Gastrocnemius medialis (tissue), 4 donors: Measurements from ENCODE around the gene MSL2. TPM values are rescaled to one million over a fixed set of nuclear protein-coding genes. Genes with fewer than 3 reads are reported as not detected.

Experiments
- ATAC-seq, 2 donors: fragments of 150-250 bp; one replicate each; pipeline ENCODE4 v1.9.1; 2016
- DNase-seq, 2 donors: peaks; one replicate each; pipeline ENCODE4 v3.0.0-alpha.2; 2019
- H3K27ac ChIP-seq, 4 donors: fragments of 200-600 bp; sonication (generic); 1 replicate in 1 of 4; 2 replicates in 3 of 4; pipeline ENCODE4 v1.5.1; 2016 to 2018; ENCODE audit warnings: mild to moderate bottlenecking in 2 of 4, moderate library complexity in 1 of 4
- H3K27me3 ChIP-seq, 3 donors: fragments of 200-600 bp; sonication (generic) in 2 of 3; 1 replicate in 1 of 3; 2 replicates in 2 of 3; pipeline versions ENCODE4 v1.5.1 to v1.6.0; 2016 to 2019; ENCODE audit warnings: mild to moderate bottlenecking in 1 of 3, moderate library complexity in 1 of 3
- H3K36me3 ChIP-seq, 2 donors: fragments of 200-600 bp; sonication (generic) in 1 of 2; one replicate each; pipeline ENCODE4 v1.5.1; 2017 to 2018
- H3K4me1 ChIP-seq, 2 donors: fragments of 200-600 bp; sonication (generic) in 1 of 2; one replicate each; pipeline ENCODE4 v1.5.1; 2016 to 2017; ENCODE audit warnings: mild to moderate bottlenecking in 2 of 2
- H3K4me3 ChIP-seq, 4 donors: fragments of 200-600 bp; sonication (generic) in 3 of 4; 1 replicate in 1 of 4; 2 replicates in 3 of 4; pipeline ENCODE4 v1.5.1; 2016 to 2019; ENCODE audit warnings: mild to moderate bottlenecking in 2 of 4
- H3K9me3 ChIP-seq, 3 donors: fragments of 200-600 bp; sonication (generic) in 2 of 3; 1 replicate in 1 of 3; 2 replicates in 2 of 3; pipeline ENCODE4 v1.5.1; 2016 to 2019
- CTCF ChIP-seq, 5 experiments: fragments of 450-650 bp in 3 of 5; fragments of 200-600 bp in 2 of 5; sonication (generic) in 2 of 5; IDR thresholded peaks in 4 of 5; conservative IDR thresholded peaks in 1 of 5; 1 replicate in 4 of 5; 2 replicates in 1 of 5; pipeline ENCODE4 v1.5.1; 2016 to 2019; ENCODE audit warnings: antibody characterized with exemption in 5 of 5, mild to moderate bottlenecking in 3 of 5, moderate library complexity in 3 of 5
- POLR2A ChIP-seq, 2 donors: fragments of 450-650 bp; IDR thresholded peaks; one replicate each; pipeline ENCODE4 v1.6.1; 2017; ENCODE audit warnings: antibody characterized with exemption in 2 of 2, mild to moderate bottlenecking in 2 of 2, moderate library complexity in 2 of 2
- in situ Hi-C, 4 donors: fragments of 200-750 bp; cut with MboI; loops; one replicate each; pipeline versions ENCODE4 v1.15.0 to v1.8.0; 2017; ENCODE audit warnings: low sequenced_read_pairs in 4 of 4
- intact Hi-C: fragments of 100-400 bp; cut with DNase I; formaldehyde crosslinking; loops from one replicate; pipeline ENCODE4 v1.15.1; 2023; ENCODE audit warnings: low total_unique reads
- total RNA-seq, 4 donors: library from RNA; depleted of rRNA; stranded (reverse); fragments of >200 nt; gene quantifications; one replicate each; pipeline versions ENCODE4 v1.1.0 to v1.2.3, GENCODE V29; 2016

MSL2 gene
- total RNA-seq, 4 donors from 2014 or later: 18.2 to 34.7 (median 23.6) TPM

GRCh38 chr3:136197159-136197793 lies 1.1 kb upstream of the MSL2 start:
- in situ Hi-C loops: loop anchor here in 1 of 4 donors (10.0 kb wide), 1 partner anchor 48 kb away; no protein-coding TSS in a partner anchor
- Histone ChIP-seq H3K9me3 (no peaks in the 10 kb centered on the region), H3K36me3 (no peaks in the 10 kb centered on the region), H3K4me3 (peak overlapping the region; percentile 84 to 95 (median 92)), H3K27ac (peak overlapping the region; percentile 91 to 100 (median 100)), H3K4me1 (peaks cover 25 to 31% of the 10 kb centered on the region in 2 donors), H3K27me3 (no peaks in the 10 kb centered on the region)
- DNase-seq (no peak), ATAC-seq (peak in 1 of 2 donors; percentile 22)
- intact Hi-C loops: loop anchor here (2.0 to 5.0 kb wide), 4 partner anchors 34 to 970 kb away; partner anchors contain the start of gene PPP2R3A
- TF ChIP-seq POLR2A (IDR thresholded peaks at IDR 0.05) (no peak), CTCF (IDR thresholded peaks at IDR 0.05 in 4 of 5, conservative IDR thresholded peaks at IDR 0.05 in 1 of 5) (no peak)

- intact Hi-C loops: loop anchor here (1.0 to 5.0 kb wide), 7 partner anchors 34 to 969 kb away; partner anchors contain the start of genes PCCB, PPP2R3A and STAG1
Measured at GRCh38 chr3:136196401-136197158, 445 bp upstream of the MSL2 start.

GRCh38 chr3:136195258-136196063 lies 674 bp downstream of the MSL2 start:
- no peaks in the 10 kb centered on the region for H3K27me3 ChIP-seq
- no peaks in the 10 kb centered on the region for H3K9me3 ChIP-seq
- H3K4me1 ChIP-seq: peaks cover 44 to 50% of the 10 kb centered on the region in 2 donors
- in situ Hi-C loops (loop anchor here in 1 of 4 donors (10.0 kb wide), 1 partner anchor 49 kb away; no protein-coding TSS in a partner anchor), intact Hi-C loops (loop anchor here (1.0 to 5.0 kb wide), 7 partner anchors 33 to 968 kb away; partner anchors contain the start of genes PCCB, PPP2R3A and STAG1)
- peak overlapping the region; percentile 91 to 100 (median 100) for H3K27ac ChIP-seq
- ATAC-seq (peak; percentile 53 to 56), DNase-seq (peak; percentile 63 to 75)
- peak overlapping the region; percentile 84 to 95 (median 92) for H3K4me3 ChIP-seq
- no peak for TF ChIP-seq POLR2A (IDR thresholded peaks at IDR 0.05)
- TF ChIP-seq CTCF (IDR thresholded peaks at IDR 0.05 in 4 of 5, conservative IDR thresholded peaks at IDR 0.05 in 1 of 5): no peak
- H3K36me3 ChIP-seq: no peaks in the 10 kb centered on the region

More at GRCh38 chr3:136196401-136197158, 445 bp upstream of the MSL2 start:
- no peaks in the 10 kb centered on the region for H3K36me3 ChIP-seq
- peak; percentile 97 to 99 for DNase-seq
- no peaks in the 10 kb centered on the region for H3K27me3 ChIP-seq
- peaks cover 32 to 38% of the 10 kb centered on the region in 2 donors for H3K4me1 ChIP-seq
- peak; percentile 78 to 84 for ATAC-seq
- H3K4me3 ChIP-seq: peak overlapping the region; percentile 84 to 95 (median 92)
- TF ChIP-seq CTCF (IDR thresholded peaks at IDR 0.05 in 4 of 5, conservative IDR thresholded peaks at IDR 0.05 in 1 of 5) (no peak), POLR2A (IDR thresholded peaks at IDR 0.05) (peak; percentile 69 to 80)
- peak overlapping the region; percentile 91 to 100 (median 100) for H3K27ac ChIP-seq
- in situ Hi-C loops: loop anchor here in 1 of 4 donors (10.0 kb wide), 1 partner anchor 48 kb away; no protein-coding TSS in a partner anchor
- no peaks in the 10 kb centered on the region for H3K9me3 ChIP-seq
